MV-4-11 (cell line): Measurements from ENCODE around the gene TAB2.

Source experiments
- DNase-seq: peaks from one replicate; lab custom pipeline; 2025; lab: John Stamatoyannopoulos, UW

The TAB2 gene

DNA sequence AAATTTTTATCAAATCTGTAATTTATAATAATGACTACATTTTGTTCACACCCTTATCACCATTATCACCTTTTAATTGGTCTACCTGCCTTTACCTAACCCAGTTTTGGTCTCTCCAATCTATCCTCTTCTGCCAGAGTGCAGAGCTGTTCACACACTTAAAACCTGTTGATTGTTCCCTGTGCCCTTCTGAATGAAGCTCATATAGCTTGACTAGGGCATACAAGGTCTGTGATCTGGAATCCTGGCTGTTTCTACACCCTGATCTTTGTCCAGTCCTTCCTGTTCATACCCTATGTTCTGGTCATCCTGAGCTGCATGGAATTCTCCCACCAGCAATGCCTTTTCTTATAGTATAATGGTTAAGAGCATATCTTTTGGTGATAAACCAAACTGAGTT, 53.6 kb downstream of the TAB2 start:
- DNase-seq = no peak

GRCh38 chr6:149372062-149372461, 54.5 kb downstream of the TAB2 start:
- DNase-seq = no peak

DNA sequence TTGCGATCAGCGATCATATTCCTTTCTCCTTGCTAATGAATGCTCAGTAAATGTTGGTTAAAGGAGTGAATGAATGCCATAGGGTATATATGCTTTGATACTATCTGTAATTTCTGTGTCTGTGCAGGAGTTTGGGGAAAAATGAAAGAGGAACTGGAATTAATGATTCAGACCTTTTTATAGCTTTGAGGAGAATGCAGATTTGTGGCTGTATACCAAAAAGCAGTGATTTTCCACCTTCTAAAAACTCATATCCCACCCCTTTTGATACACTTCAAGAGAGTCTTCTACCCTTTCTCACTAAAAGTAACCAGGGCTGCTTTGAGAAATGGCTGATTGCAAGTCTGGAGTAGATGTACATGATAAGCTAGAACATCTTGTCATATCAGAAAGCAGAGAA, 56.0 kb downstream of the TAB2 start:
- DNase-seq = peak; percentile 57

- DNase-seq = no peak
Measured at GRCh38 chr6:149379977-149380376, 62.5 kb downstream of the TAB2 start.

DNA sequence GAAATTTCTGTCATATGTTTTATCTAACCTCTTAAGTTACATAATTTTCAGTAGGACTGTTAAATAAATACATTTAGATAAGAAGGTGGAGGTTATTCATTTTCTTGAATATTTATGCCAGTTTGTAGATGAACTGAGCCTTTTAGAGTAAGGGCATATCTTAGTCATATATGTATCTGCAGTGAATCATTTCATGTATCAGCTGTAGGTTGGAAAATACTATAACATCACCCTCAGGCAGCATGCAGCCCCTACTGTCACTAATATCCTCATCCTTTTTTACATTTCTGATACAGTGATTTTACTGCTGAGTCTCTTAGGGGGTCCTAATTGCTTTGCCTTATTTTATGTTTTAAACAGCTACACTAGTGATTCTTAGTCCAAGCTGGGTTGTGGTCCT, 63.0 kb downstream of the TAB2 start:
- no peak for DNase-seq

DNA sequence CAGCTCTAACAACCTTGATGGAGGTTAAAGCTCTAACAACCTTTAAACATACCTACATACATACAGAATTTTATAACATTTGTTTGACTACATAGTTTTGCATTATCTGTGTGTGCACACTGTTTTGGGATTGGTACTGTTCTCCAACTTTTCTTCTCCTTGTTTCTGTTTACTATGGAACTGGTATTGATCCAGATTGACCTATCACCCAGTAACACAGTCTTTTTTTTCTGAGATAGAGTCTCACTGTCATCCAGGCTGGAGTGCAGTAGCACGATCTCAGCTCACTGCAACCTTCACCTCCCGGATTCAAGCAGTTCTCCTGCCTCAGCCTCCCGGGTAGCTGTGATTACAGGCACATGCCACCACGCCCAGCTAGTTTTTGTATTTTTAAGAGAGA, 65.9 kb downstream of the TAB2 start:
- no peak for DNase-seq

GRCh38 chr6:149384464-149384863, 67.0 kb downstream of the TAB2 start:
- DNase-seq = peak; percentile 46

GRCh38 chr6:149385998-149386646, 68.6 kb downstream of the TAB2 start:
- no peak for DNase-seq

- DNase-seq = no peak
Measured at GRCh38 chr6:149387779-149388512, 70.4 kb downstream of the TAB2 start.

DNA sequence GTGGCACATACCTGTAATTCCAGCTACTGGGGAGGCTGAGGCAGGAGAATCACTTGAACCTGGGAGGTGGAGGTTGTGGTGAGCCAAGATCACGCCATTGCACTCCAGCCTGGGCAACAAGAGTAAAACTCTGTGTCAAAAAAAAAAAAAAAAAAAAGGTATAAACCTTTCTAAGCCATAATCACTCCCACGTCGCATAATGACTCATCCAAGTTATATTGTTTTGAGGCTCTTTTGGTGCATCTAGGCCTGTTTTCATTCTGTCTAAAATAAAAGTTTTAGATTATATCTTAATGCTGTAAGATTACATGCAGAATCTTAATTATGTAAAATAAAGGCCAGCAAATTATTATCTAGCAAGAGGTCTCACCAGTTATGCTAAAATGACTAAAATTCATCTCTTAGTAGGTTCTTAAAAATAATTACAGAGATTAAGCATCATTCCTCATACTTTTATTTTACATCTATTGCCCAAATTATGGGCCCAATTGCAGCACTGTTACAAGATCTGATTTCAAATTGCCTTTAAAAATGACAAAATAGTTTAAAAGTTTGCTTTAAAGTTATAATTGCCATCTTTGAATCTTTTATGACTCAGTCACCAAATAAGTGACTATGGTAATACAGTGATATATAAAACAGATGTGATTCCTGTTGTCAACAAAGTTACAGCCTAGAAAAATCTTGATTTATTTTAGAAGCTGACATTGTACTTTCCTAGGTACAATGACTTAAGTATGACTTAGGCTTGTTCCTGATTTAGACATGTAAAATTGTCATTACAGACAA, 72.2 kb downstream of the TAB2 start:
- no peak for DNase-seq

DNA sequence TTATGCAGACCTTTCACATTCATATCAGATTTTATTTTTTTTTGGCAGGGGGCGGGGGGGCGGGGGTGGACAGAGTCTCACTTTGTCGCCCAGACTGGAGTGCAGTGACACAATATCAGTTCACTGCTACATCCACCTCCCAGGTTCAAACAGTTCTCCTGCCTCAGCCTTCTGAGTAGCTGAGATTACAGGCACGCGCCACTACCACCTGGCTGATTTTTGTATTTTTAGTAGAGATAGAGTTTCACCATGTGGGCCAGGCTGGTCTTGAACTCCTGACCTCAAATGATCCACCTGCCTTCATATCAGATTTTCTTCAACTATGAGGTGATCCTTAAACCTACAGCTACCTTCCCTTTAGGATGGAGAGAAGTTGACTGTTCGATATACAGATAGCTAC, 74.6 kb downstream of the TAB2 start:
- DNase-seq = no peak

DNA sequence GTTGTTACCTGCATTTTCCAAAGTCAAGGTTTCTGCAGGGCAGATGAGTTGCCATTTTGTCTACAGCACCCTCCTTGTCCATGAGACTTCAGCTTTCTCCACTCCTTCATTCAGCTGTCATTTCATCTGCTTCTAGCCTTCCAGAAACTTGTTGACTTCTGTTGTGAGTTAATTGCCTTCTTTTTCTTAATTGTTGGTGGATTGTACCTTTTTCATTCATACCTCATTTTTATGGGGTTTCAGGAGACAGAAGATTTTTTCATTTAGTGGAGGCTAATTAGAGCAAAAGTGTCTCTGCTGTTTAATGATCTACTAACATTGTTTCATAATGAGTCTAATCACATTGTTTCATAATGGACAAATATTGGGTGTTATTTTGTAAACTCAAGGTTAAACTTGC, 75.0 kb downstream of the TAB2 start:
- no peak for DNase-seq

- DNase-seq = no peak
Measured at GRCh38 chr6:149393002-149393679, 75.6 kb downstream of the TAB2 start.

GRCh38 chr6:149395185-149395584, 77.7 kb downstream of the TAB2 start:
- DNase-seq = no peak

DNA sequence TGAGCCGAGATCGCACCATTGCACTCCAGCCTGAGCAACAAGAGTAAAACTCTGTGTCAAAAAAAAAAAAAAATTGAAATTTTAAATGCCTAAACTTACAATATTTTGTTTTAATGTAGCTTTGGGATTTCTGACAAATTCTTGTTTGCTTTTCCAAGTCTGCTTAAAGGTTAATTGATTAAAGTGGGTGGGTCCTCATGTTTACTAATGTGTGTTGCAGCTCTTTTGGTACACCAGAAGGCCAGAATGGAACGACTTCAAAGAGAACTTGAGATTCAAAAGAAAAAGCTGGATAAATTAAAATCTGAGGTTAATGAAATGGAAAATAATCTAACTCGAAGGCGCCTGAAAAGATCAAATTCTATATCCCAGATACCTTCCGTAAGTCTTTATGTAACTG, 79.9 kb downstream of the TAB2 start:
- DNase-seq = no peak

- no peak for DNase-seq
Measured at GRCh38 chr6:149400050-149400449, 82.5 kb downstream of the TAB2 start, which contains the start of gene SUMO4. Gene SUMO4 (plus strand): TSS chr6:149400262. CDS start chr6:149400392, 130 bp downstream.

GRCh38 chr6:149403534-149403933, 86.0 kb downstream of the TAB2 start:
- no peak for DNase-seq

- DNase-seq = peak; percentile 61
Measured at GRCh38 chr6:149405823-149406765, 88.6 kb downstream of the TAB2 start.

- no peak for DNase-seq
Measured at GRCh38 chr6:149409617-149410016, 92.1 kb downstream of the TAB2 start.

DNA sequence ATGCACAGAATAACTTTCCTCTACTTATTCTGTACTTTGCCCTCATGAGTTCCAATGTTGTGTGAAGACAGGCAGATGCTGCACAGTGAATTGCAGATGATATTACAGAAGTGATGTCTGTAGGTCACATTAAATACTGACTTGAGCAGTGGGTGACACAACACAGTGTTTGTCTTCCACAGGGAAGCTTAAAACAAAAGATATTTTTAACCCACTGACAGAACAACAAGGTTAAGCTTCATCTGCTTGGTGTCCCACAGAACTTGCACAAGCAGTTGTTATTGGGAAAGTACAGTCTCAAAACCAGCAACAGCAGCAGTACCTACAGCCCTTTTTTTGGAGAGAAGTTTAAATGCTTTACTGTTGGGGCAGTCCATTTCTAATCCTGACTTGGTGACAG, 93.0 kb downstream of the TAB2 start:
- DNase-seq = peak; percentile 47

GRCh38 chr6:149414009-149414408, 96.5 kb downstream of the TAB2 start:
- DNase-seq = no peak
